Neural cell (in vitro differentiated cells): ENCODE results near the gene KRTAP3-3. TPM values are rescaled to one million over a fixed set of nuclear protein-coding genes. Genes with fewer than 3 reads are reported as not detected.

Experiments used
- H2AFZ ChIP-seq: fragments of 200-600, 300-800 bp; sonication (generic), shearing (Covaris generic); 2 replicates; pipeline ENCODE4 v1.6.0; 2014; ENCODE audit warnings: low read depth, mild to moderate bottlenecking, antibody characterized with exemption, low read length, moderate library complexity
- H3F3A ChIP-seq: fragments of 200-600 bp; shearing (Covaris generic); 2 replicates; pipeline ENCODE4 v1.6.1; 2016; ENCODE audit warnings: mild to moderate bottlenecking, moderate library complexity, mixed read lengths, antibody characterized with exemption, low read length; ENCODE audit not compliant: insufficient read depth, poor library complexity, severe bottlenecking
- H3K27ac ChIP-seq: fragments of 200-600, 300-800 bp; sonication (generic), shearing (Covaris generic); 2 replicates; pipeline ENCODE4 v1.5.1; 2014; ENCODE audit warnings: mild to moderate bottlenecking, low read length, moderate library complexity
- H3K27me3 ChIP-seq: fragments of 300-800, 200-600 bp; sonication (generic), shearing (Covaris generic); 2 replicates; pipeline ENCODE4 v1.6.0; 2014; ENCODE audit warnings: mild to moderate bottlenecking, low read depth, low read length, moderate library complexity; ENCODE audit not compliant: insufficient read depth
- H3K36me3 ChIP-seq: fragments of 300-800, 200-600 bp; sonication (generic), shearing (Covaris generic); 2 replicates; pipeline ENCODE4 v1.5.1; 2014; ENCODE audit warnings: mild to moderate bottlenecking, antibody characterized with exemption, low read length, moderate library complexity; ENCODE audit not compliant: insufficient read depth
- H3K4me2 ChIP-seq: fragments of 300-800, 200-600 bp; sonication (generic), shearing (Covaris generic); 2 replicates; pipeline ENCODE4 v1.6.0; 2014; ENCODE audit warnings: mild to moderate bottlenecking, low read length
- H3K4me3 ChIP-seq: fragments of 300-800, 200-600 bp; sonication (generic), shearing (Covaris generic); 2 replicates; pipeline ENCODE4 v1.5.1; 2014; ENCODE audit warnings: mild to moderate bottlenecking, low read length, moderate library complexity
- H3K79me2 ChIP-seq: fragments of 200-600 bp; shearing (Covaris generic); replicated peaks from 2 replicates; pipeline ENCODE4 v1.6.0; 2014; ENCODE audit warnings: mild to moderate bottlenecking, low read length, moderate library complexity; ENCODE audit not compliant: insufficient read depth
- H3K9ac ChIP-seq: fragments of 300-800, 200-600 bp; sonication (generic), shearing (Covaris generic); 2 replicates; pipeline ENCODE4 v1.6.1; 2016; ENCODE audit warnings: mild to moderate bottlenecking, low read length, mixed read lengths
- H3K9me2 ChIP-seq: fragments of 200-600 bp; shearing (Covaris generic); 2 replicates; pipeline ENCODE4 v1.6.1; 2016; ENCODE audit warnings: mild to moderate bottlenecking, low read length, mixed read lengths; ENCODE audit not compliant: insufficient read depth
- H3K9me3 ChIP-seq: fragments of 200-600, 300-800 bp; sonication (generic), shearing (Covaris generic); 2 replicates; pipeline ENCODE4 v1.6.1; 2016; ENCODE audit warnings: mild to moderate bottlenecking, mixed run types, low read length, moderate library complexity, mixed read lengths
- H4K20me1 ChIP-seq: fragments of 200-600 bp; shearing (Covaris generic); 2 replicates; pipeline ENCODE4 v1.6.1; 2016; ENCODE audit warnings: mild to moderate bottlenecking, mixed run types; ENCODE audit not compliant: insufficient read depth
- EP300 ChIP-seq: fragments of 450-650 bp; conservative IDR thresholded peaks from 2 replicates; pipeline ENCODE4 v1.6.1; 2014; ENCODE audit warnings: antibody characterized with exemption, mild to moderate bottlenecking, moderate library complexity; ENCODE audit not compliant: poor library complexity, severe bottlenecking
- EZH2 ChIP-seq: fragments of 200-600, 300-800 bp; shearing (Covaris generic), sonication (generic); IDR thresholded peaks from 2 replicates; pipeline ENCODE4 v1.6.1; 2014; ENCODE audit warnings: antibody characterized with exemption, low read length, borderline replicate concordance, mild to moderate bottlenecking; ENCODE audit not compliant: insufficient read depth, poor library complexity, severe bottlenecking
- MXI1 ChIP-seq: fragments of 450-650 bp; conservative IDR thresholded peaks from 2 replicates; pipeline ENCODE4 v1.6.1; 2014; ENCODE audit warnings: antibody characterized with exemption, mild to moderate bottlenecking; ENCODE audit not compliant: poor library complexity, severe bottlenecking
- POLR2AphosphoS5 ChIP-seq: IDR thresholded peaks from 2 replicates; pipeline ENCODE4 v1.6.1; 2012
- RAD21 ChIP-seq: fragments of 450-650 bp; conservative IDR thresholded peaks from 2 replicates; pipeline ENCODE4 v1.6.1; 2014; ENCODE audit warnings: antibody characterized with exemption, mild to moderate bottlenecking, moderate library complexity
- SMC3 ChIP-seq: fragments of 450-650 bp; conservative IDR thresholded peaks from 2 replicates; pipeline ENCODE4 v1.6.1; 2014; ENCODE audit warnings: antibody characterized with exemption, mild to moderate bottlenecking, moderate library complexity; ENCODE audit not compliant: poor library complexity
- TAF1 ChIP-seq: IDR thresholded peaks from 2 replicates; pipeline ENCODE4 v1.6.1; 2012; ENCODE audit warnings: low read depth
- polyA plus RNA-seq: library from polyadenylated mRNA; depleted of rRNA; stranded (reverse); fragments of >200 nt; gene quantifications from 2 replicates; pipeline ENCODE4 v1.2.3, GENCODE V29; 2014
- TF ChIP-seq, protein P1 (sequence below): fragments of 450-650 bp; IDR thresholded peaks from 2 replicates; pipeline ENCODE4 v1.5.1; 2014; ENCODE audit warnings: antibody characterized with exemption, mild to moderate bottlenecking, moderate library complexity; ENCODE audit not compliant: poor library complexity, severe bottlenecking
- TF ChIP-seq, protein P2 (sequence below): IDR thresholded peaks from 2 replicates; pipeline ENCODE4 v1.6.1; 2012; ENCODE audit warnings: borderline replicate concordance

The KRTAP3-3 gene
- polyA plus RNA-seq, 1 donor from 2014 or later: not detected

DNA sequence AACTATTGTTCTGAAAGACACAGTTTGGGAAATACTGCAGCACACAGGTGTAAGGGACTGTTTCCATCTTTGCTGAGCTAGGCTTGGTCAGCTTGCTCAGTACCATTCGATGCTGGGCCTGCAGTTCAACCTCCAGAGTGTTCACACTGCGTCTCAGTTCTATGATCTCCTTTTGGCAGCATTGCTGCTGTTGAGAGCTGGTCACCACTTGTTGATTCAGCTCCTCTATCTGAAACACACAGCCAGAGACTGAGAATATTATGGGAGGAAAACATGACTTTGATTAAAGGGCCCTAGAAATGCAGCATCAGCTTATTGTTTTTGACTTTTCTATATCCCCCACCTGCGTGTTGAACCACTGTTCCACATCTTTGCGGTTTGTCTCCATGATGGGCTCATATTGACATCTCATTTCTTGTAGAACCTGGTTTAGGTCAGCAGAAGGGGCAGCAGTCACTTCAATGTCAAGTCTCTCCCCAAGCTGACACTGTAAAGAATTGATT lies 31.9 kb downstream of the KRTAP3-3 start:
- Histone ChIP-seq H3K27ac (no peak overlapping the region), H3K36me3 (no peaks in the 10 kb centered on the region), H3F3A (no peaks in the 10 kb centered on the region), H3K4me2 (no peak overlapping the region), H3K9me3 (no peaks in the 10 kb centered on the region), H3K27me3 (no peaks in the 10 kb centered on the region), H3K9ac (no peak overlapping the region), H3K79me2 (no peaks in the 10 kb centered on the region), H4K20me1 (no peaks in the 10 kb centered on the region), H3K9me2 (no peaks in the 10 kb centered on the region), H3K4me3 (no peak overlapping the region), H2AFZ (no peak overlapping the region)
- TF ChIP-seq, protein P1, sequence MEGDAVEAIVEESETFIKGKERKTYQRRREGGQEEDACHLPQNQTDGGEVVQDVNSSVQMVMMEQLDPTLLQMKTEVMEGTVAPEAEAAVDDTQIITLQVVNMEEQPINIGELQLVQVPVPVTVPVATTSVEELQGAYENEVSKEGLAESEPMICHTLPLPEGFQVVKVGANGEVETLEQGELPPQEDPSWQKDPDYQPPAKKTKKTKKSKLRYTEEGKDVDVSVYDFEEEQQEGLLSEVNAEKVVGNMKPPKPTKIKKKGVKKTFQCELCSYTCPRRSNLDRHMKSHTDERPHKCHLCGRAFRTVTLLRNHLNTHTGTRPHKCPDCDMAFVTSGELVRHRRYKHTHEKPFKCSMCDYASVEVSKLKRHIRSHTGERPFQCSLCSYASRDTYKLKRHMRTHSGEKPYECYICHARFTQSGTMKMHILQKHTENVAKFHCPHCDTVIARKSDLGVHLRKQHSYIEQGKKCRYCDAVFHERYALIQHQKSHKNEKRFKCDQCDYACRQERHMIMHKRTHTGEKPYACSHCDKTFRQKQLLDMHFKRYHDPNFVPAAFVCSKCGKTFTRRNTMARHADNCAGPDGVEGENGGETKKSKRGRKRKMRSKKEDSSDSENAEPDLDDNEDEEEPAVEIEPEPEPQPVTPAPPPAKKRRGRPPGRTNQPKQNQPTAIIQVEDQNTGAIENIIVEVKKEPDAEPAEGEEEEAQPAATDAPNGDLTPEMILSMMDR: no peak
- TF ChIP-seq, protein P2, sequence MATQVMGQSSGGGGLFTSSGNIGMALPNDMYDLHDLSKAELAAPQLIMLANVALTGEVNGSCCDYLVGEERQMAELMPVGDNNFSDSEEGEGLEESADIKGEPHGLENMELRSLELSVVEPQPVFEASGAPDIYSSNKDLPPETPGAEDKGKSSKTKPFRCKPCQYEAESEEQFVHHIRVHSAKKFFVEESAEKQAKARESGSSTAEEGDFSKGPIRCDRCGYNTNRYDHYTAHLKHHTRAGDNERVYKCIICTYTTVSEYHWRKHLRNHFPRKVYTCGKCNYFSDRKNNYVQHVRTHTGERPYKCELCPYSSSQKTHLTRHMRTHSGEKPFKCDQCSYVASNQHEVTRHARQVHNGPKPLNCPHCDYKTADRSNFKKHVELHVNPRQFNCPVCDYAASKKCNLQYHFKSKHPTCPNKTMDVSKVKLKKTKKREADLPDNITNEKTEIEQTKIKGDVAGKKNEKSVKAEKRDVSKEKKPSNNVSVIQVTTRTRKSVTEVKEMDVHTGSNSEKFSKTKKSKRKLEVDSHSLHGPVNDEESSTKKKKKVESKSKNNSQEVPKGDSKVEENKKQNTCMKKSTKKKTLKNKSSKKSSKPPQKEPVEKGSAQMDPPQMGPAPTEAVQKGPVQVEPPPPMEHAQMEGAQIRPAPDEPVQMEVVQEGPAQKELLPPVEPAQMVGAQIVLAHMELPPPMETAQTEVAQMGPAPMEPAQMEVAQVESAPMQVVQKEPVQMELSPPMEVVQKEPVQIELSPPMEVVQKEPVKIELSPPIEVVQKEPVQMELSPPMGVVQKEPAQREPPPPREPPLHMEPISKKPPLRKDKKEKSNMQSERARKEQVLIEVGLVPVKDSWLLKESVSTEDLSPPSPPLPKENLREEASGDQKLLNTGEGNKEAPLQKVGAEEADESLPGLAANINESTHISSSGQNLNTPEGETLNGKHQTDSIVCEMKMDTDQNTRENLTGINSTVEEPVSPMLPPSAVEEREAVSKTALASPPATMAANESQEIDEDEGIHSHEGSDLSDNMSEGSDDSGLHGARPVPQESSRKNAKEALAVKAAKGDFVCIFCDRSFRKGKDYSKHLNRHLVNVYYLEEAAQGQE: no peak

DNA sequence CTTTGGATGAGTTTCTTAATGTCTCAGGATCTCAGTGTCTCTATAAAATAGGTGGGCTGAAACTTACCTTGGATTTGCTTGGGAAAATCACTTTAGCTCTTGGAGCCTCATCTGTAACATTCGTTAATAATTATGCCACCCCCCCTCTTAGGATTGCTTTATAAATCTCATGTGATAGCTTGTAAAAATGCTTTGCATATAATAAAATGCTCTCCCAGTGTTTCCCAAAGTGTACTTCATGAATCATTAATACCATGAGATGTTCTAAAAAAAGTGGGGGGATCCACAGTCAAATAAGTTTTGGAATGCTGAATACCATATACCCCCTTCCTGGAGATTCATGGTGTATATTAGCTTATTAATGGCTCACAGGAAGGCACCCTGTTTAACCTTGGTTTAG lies 32.4 kb downstream of the KRTAP3-3 start:
- Histone ChIP-seq H2AFZ (no peak overlapping the region), H3K4me2 (no peak overlapping the region), H3K9ac (no peak overlapping the region), H3K36me3 (no peaks in the 10 kb centered on the region), H3K9me2 (no peaks in the 10 kb centered on the region), H3K79me2 (no peaks in the 10 kb centered on the region), H3F3A (no peaks in the 10 kb centered on the region), H3K4me3 (no peak overlapping the region), H4K20me1 (no peaks in the 10 kb centered on the region), H3K9me3 (no peaks in the 10 kb centered on the region), H3K27me3 (no peaks in the 10 kb centered on the region), H3K27ac (no peak overlapping the region)
- no peak for TF ChIP-seq MXI1

DNA sequence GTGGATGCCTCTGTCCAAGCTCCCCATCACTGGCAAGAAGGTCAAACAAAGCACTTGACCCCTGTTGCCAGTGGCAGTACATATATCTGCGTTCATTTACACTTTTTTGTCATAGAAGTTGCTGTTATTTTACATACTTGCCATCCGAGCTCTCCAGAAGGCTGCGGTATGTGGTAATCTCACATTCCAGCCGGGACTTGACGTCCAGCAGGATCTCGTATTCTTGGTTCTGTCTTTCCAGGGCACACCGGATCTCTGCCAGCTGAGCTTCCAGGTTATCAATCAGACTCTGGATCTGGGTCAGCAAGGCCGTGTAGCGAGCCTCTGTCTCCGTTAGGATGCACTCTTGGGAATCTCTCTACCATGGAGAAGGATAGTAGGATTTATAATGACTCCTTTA lies 33.8 kb downstream of the KRTAP3-3 start:
- no peaks in the 10 kb centered on the region for H3K9me3 ChIP-seq
- H3K27ac ChIP-seq: no peak overlapping the region
- TF ChIP-seq EZH2 (no peak), POLR2AphosphoS5 (no peak), RAD21 (no peak), TAF1 (no peak), EP300 (no peak), SMC3 (no peak), MXI1 (no peak)
- TF ChIP-seq, protein P2: no peak
- TF ChIP-seq, protein P1: no peak
- no peaks in the 10 kb centered on the region for H3F3A ChIP-seq
- H3K9ac ChIP-seq: no peak overlapping the region
- H4K20me1 ChIP-seq: no peaks in the 10 kb centered on the region
- H3K4me2 ChIP-seq: no peak overlapping the region
- no peaks in the 10 kb centered on the region for H3K9me2 ChIP-seq
- no peaks in the 10 kb centered on the region for H3K27me3 ChIP-seq
- H3K4me3 ChIP-seq: no peak overlapping the region
- H3K79me2 ChIP-seq: no peaks in the 10 kb centered on the region
- H3K36me3 ChIP-seq: no peaks in the 10 kb centered on the region
- H2AFZ ChIP-seq: no peak overlapping the region
